Ramos (cell line): ENCODE results near the gene SYT17.

Source experiments
- in situ Hi-C: fragments of 300-500 bp; cut with MboI; formaldehyde crosslinking; loops from one replicate; pipeline ENCODE4 v1.14.3; 2022; ENCODE audit warnings: low sequenced_read_pairs; ENCODE audit not compliant: unreplicated experiment

The SYT17 gene

GRCh38 chr16:19289811-19290485 is 121.9 kb downstream of the SYT17 start:
- in situ Hi-C loops, result no loop called here

- in situ Hi-C loops, result no loop called here
Observed at GRCh38 chr16:19290860-19291259, 122.8 kb downstream of the SYT17 start.

GRCh38 chr16:19291475-19291874 is 123.4 kb downstream of the SYT17 start:
- in situ Hi-C loops, result no loop called here

DNA sequence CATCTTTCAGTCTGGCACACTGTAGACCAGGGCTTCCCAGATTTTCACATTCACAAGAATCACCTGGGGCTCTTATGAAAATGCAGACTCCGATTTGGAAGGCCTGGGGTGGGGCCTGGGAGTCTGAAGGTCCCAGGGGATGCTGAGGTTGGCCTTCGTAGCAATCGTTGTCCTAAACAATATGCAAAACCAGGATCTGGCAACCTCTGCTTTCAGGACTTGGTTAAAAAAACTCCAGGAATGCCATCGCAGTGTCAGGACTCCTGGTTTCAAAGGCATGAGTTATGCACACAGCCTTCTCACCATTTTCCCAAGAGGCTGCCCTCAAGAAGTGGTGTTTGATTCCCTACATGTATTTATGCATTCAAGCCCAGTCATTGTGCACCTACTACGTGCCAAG is 124.1 kb downstream of the SYT17 start:
- in situ Hi-C loops, result no loop called here

DNA sequence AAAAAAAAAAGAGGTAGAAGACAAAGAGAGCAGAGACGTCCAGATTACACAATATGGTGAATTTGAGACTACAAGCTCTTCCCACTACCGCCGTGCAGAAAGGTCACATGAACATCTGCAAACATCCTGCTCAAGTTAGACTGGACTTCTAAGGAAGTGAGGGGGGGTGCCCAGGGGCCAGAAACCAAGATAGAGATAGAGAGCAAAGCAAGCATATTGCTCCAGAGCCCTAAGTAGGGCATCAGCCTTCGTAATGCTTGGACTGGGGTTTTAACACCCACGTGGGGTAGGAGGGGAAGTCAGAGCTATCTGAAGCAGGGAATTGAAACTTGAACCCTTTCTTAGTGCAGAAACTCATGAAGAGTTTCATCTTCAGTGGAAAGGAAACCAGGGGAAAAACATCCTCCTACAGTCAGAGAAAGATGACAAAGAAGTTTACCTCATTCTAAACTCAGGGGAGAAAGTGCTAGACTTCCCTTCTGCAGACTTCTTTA is 126.2 kb downstream of the SYT17 start:
- in situ Hi-C loops, result no loop called here

- in situ Hi-C loops, result no loop called here
Observed at GRCh38 chr16:19295393-19295792, 127.4 kb downstream of the SYT17 start.

DNA sequence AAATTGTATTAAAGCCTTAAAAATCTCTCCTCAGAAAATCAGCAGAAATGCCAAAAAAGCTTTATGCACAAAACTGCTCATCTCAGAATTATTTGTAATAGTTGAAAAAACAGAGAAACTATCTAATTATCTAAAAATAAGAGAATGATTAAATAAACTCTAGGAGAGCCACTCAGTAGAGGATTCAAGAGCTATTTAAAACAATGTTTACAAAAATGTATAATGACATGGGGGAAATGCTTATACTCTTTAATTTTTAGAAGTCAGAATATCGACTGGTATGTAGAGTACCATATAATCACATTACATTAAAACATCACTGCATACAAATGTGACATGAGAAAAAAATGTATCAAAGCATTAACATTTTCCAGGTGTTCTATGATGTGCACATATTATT is 129.4 kb downstream of the SYT17 start:
- in situ Hi-C loops, result no loop called here

GRCh38 chr16:19299565-19299964 is 131.5 kb downstream of the SYT17 start:
- in situ Hi-C loops, result no loop called here

DNA sequence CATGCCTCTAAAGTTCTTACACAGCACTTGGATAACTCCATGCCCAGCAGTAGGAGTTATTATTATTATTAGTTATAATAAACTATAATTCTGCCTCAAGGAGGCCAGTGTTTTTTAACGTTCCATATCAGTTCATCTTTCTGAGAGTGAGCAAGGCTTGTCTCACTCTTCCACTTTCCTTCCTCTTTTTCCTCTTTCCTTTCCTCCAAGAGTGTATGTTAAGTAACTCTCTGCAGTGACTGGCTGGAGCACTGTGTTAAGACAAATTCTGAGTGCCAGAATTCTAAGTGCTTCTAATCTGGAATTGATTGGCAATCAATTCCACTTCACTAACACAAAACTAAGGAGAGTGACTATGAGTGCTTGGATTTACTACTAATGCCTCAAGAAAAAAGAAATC is 133.9 kb downstream of the SYT17 start:
- in situ Hi-C loops, result no loop called here

GRCh38 chr16:19304750-19305149 is 136.7 kb downstream of the SYT17 start:
- in situ Hi-C loops, result no loop called here

- in situ Hi-C loops, result no loop called here
Observed at GRCh38 chr16:19305443-19305842, 137.4 kb downstream of the SYT17 start.

GRCh38 chr16:19307587-19308241 is 139.7 kb downstream of the SYT17 start:
- in situ Hi-C loops, result no loop called here

DNA sequence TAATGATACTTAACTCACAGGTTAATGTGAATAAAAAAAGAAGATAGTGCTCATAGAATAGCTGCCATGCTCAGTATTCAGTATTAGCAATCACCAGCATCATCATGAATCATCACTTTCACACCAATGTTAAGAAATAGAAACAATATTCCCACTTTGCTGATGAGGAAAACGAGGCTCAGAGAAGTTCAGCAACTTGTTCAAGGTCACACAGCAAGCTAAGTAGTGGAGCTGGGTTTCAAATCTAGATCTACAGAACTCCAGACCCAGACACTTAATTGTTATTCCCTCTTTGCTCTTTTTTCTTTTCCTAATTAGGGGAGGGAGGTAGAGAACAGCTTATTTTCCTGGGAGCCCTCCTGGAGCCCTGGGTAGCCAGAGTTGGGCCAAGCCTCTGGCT is 140.4 kb downstream of the SYT17 start:
- in situ Hi-C loops, result no loop called here

- in situ Hi-C loops, result no loop called here
Observed at GRCh38 chr16:19309178-19309577, 141.1 kb downstream of the SYT17 start.

GRCh38 chr16:19314718-19315425 is 146.8 kb downstream of the SYT17 start:
- in situ Hi-C loops, result no loop called here

- in situ Hi-C loops, result no loop called here
Observed at GRCh38 chr16:19315889-19316433, 147.9 kb downstream of the SYT17 start.

DNA sequence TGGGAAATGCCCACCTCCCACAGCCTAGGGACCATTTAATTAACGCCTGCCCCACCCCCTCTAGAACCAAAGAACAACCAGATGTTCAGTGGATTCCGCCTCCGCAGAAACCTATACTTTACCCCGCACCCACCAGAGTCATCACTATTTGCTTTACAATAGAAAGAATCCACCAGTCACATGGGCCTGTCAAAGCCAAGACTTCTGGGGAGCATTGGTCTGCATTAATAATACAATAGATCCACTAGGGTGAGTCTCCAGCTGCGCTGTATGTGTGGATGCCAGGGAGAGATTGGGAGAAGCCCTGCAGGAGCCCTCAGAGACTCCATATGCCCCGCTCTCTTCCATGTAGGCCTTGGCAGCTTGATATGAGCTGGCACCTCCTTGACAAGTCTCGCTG is 148.8 kb downstream of the SYT17 start:
- in situ Hi-C loops, result no loop called here
